ENCODE data around the gene SLC9A5.

DNA sequence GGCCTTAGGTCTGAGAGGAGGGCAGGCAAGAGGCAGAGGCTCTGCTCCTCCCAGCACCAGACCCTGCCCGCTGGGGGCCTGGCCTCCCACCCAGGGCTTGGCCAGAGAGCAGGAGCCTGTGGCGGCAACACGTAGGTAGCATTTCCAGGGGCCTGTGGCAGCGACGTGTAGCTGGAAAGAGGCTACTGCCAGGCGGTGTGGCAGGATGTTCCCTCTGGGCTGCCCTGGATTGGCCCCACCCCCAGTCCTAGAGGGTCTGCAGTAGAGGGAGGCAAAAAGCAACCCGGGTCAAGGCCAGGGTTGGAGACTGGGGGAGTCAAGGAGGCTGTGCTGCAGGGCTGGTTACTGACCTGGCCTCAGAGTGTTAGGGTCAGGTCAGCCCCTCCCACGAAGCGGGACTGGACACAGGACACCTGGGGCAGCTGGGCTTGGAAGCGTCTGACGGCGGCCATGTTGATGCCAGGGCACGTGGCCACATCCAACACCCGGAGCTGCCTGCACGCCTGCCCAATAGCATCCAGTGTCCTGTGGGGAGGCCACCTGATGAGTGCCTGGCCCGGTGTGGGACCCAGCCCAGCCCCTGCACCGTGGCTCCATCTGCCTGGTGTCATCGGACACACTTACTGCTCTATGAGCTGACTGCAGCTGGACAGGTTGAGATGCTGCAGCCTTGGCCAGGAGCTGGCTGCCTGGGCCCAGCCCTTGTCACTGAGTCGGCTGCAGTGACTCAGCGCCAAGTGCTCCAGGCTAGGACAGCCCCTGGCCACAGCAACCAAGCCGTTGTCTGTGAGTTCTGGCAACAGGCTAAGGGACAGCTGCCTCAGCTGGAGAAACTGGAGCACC lies 41.3 kb upstream of the SLC9A5 start:
- TF ChIP-seq, protein P1, sequence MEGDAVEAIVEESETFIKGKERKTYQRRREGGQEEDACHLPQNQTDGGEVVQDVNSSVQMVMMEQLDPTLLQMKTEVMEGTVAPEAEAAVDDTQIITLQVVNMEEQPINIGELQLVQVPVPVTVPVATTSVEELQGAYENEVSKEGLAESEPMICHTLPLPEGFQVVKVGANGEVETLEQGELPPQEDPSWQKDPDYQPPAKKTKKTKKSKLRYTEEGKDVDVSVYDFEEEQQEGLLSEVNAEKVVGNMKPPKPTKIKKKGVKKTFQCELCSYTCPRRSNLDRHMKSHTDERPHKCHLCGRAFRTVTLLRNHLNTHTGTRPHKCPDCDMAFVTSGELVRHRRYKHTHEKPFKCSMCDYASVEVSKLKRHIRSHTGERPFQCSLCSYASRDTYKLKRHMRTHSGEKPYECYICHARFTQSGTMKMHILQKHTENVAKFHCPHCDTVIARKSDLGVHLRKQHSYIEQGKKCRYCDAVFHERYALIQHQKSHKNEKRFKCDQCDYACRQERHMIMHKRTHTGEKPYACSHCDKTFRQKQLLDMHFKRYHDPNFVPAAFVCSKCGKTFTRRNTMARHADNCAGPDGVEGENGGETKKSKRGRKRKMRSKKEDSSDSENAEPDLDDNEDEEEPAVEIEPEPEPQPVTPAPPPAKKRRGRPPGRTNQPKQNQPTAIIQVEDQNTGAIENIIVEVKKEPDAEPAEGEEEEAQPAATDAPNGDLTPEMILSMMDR (conservative IDR thresholded peaks at IDR 0.05 in 1 of 2, IDR thresholded peaks at IDR 0.05 in 1 of 2; ENCODE audit: extremely low read depth in 1 of 2, insufficient read depth in 1 of 2, low read depth in 1 of 2, low read length in 2 of 2): no peak
- TF ChIP-seq EZH2 (IDR thresholded peaks at IDR 0.05; ENCODE audit: borderline replicate concordance, low read length): no peak

All from mammary epithelial cell (primary cell).